Measurements from ENCODE around the gene UXS1.

Gene UXS1

GRCh38 chr2:106163948-106164545, 30.1 kb downstream of the UXS1 start:
- Histone ChIP-seq H3K9me3 (no peaks in the 10 kb centered on the region), H3K27ac (no peak overlapping the region), H3K4me3 (no peak overlapping the region), H3K36me3 (peaks cover 0 to 14% (median 9%) of the 10 kb centered on the region in 3 donors), H3K4me1 (no peaks in the 10 kb centered on the region), H3K27me3 (no peaks in the 10 kb centered on the region)
- TF ChIP-seq, protein P1, sequence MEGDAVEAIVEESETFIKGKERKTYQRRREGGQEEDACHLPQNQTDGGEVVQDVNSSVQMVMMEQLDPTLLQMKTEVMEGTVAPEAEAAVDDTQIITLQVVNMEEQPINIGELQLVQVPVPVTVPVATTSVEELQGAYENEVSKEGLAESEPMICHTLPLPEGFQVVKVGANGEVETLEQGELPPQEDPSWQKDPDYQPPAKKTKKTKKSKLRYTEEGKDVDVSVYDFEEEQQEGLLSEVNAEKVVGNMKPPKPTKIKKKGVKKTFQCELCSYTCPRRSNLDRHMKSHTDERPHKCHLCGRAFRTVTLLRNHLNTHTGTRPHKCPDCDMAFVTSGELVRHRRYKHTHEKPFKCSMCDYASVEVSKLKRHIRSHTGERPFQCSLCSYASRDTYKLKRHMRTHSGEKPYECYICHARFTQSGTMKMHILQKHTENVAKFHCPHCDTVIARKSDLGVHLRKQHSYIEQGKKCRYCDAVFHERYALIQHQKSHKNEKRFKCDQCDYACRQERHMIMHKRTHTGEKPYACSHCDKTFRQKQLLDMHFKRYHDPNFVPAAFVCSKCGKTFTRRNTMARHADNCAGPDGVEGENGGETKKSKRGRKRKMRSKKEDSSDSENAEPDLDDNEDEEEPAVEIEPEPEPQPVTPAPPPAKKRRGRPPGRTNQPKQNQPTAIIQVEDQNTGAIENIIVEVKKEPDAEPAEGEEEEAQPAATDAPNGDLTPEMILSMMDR (IDR thresholded peaks at IDR 0.05), result no peak
- DNase-seq, result no peak
- intact Hi-C loops (cut with DNase I; ENCODE audit: low total_unique reads), result no loop called here

- intact Hi-C loops (cut with DNase I; ENCODE audit: low total_unique reads), result no loop called here
- Histone ChIP-seq H3K4me1 (no peaks in the 10 kb centered on the region), H3K4me3 (no peak overlapping the region), H3K36me3 (peaks cover 6 to 14% (median 10%) of the 10 kb centered on the region in 3 donors), H3K27ac (no peak overlapping the region), H3K9me3 (no peaks in the 10 kb centered on the region), H3K27me3 (no peaks in the 10 kb centered on the region)
- TF ChIP-seq, protein P1 (IDR thresholded peaks at IDR 0.05), result no peak
- DNase-seq, result no peak
Measured at GRCh38 chr2:106161938-106162820, 31.9 kb downstream of the UXS1 start.

DNA sequence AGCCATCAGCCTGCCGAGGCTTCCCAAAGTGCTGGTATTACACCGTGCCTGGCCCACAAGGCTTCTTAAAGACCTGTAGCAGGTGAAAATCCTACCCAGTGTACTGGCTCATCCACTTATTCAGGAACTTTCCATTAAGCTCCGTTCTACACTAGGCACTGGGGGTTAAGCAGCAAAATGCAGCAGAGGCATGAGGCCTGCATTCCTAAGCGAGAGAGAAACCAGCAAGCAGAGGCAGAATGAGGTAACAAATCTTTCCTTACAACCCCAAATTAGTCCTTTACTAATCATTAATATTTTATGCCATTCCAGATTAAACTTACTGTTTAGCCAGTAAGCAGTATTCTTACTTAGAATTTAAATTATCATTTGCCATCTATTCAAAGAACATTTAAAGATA, 32.8 kb downstream of the UXS1 start:
- TF ChIP-seq, protein P1 (IDR thresholded peaks at IDR 0.05), result no peak
- DNase-seq, result no peak
- no peak overlapping the region for H3K27ac ChIP-seq
- no peaks in the 10 kb centered on the region for H3K9me3 ChIP-seq
- no peak overlapping the region for H3K4me3 ChIP-seq
- no peaks in the 10 kb centered on the region for H3K4me1 ChIP-seq
- H3K27me3 ChIP-seq, result no peaks in the 10 kb centered on the region
- H3K36me3 ChIP-seq, result peaks cover 6 to 15% (median 14%) of the 10 kb centered on the region in 3 donors
- intact Hi-C loops (cut with DNase I; ENCODE audit: low total_unique reads), result no loop called here

GRCh38 chr2:106160786-106161261, 33.3 kb downstream of the UXS1 start:
- H3K4me1 ChIP-seq, result no peaks in the 10 kb centered on the region
- TF ChIP-seq, protein P1 (IDR thresholded peaks at IDR 0.05), result no peak
- H3K36me3 ChIP-seq, result peaks cover 8 to 15% (median 14%) of the 10 kb centered on the region in 3 donors
- no peak overlapping the region for H3K4me3 ChIP-seq
- intact Hi-C loops (cut with DNase I; ENCODE audit: low total_unique reads), result no loop called here
- no peak overlapping the region for H3K27ac ChIP-seq
- no peaks in the 10 kb centered on the region for H3K9me3 ChIP-seq
- no peak for DNase-seq
- no peaks in the 10 kb centered on the region for H3K27me3 ChIP-seq

DNA sequence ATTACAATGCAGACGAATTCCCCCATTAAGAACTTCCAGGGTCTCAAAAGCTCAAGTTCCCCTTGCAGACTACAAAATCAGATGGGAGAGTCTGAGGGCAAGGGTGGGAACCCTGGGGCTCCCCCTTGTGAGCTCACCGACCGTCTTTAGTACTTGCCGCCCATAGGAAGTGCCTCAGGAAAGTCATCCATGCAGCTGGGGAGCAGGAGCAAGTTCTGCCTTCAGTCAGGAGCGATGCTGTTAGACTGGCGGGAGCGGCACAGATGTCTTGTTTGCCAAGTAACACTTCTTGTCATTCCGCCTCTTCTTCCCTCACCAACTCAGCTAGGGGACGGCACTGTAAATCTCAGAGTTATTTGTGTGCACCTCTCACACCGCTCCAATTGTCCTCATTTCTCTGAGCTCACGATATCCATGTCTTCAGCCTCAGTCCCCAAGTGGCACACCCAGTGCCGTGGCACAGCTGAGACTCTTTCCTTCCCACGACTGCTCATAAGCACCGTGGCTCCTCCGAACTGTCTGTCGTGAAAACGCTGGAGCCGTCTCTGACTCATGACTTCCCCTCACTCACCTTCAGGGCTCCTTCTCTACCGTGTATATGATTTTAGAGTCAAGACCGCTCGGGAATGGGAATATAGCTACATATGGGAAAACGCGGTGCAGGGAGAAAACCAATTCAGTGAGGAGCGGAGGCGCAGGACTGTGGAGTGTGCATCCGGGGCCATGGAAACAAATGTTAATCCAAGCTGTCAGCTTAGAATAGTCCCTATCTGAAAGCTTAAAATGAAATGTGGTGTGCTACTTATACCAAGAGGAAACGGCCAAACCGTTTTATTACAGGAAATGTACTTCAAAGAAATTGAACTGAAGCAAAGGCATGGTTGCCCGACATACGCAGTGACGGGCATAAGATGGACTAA, 34.0 kb downstream of the UXS1 start:
- intact Hi-C loops (cut with DNase I; ENCODE audit: low total_unique reads), result no loop called here
- Histone ChIP-seq H3K9me3 (no peaks in the 10 kb centered on the region), H3K4me1 (no peaks in the 10 kb centered on the region), H3K4me3 (no peak overlapping the region), H3K27ac (no peak overlapping the region), H3K27me3 (no peaks in the 10 kb centered on the region), H3K36me3 (peaks cover 15 to 17% (median 15%) of the 10 kb centered on the region in 3 donors)
- DNase-seq, result no peak
- TF ChIP-seq, protein P1 (IDR thresholded peaks at IDR 0.05), result no peak
